A673 (cell line): ENCODE data around the gene SLC7A6.

Experiments used
- CTCF ChIP-seq: fragments of 300-800, 200-600 bp; sonication (generic); conservative IDR thresholded peaks from 2 replicates; pipeline ENCODE4 v1.5.1; 2017; ENCODE audit warnings: low read depth, mild to moderate bottlenecking, antibody characterized with exemption, low read length, moderate library complexity, mixed read lengths
- EZH2 ChIP-seq: fragments of 200-600 bp; sonication (generic); IDR thresholded peaks from 2 replicates; pipeline ENCODE4 v1.6.1; 2017; ENCODE audit warnings: borderline replicate concordance, low read depth, mild to moderate bottlenecking, mixed read lengths, antibody characterized with exemption, low read length; ENCODE audit not compliant: poor library complexity, severe bottlenecking

DNA sequence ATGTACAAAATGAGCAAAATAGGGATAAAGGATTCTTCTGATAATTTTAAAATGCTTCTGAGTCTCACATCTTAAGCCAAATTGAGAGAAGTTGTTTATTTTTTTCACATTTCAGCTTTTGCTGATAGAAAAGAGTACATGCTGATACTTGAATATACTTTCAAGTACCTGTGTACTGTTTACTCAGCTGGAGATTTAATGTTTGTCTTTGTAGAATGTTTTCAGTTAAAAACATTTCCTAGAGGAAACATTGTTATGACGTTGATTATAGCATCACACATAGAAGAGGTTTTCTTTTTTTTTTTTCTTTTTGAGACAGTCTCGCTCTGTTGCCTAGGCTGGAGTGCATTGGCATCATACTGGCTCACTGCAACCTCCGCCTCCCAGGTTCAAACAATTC, 48.1 kb upstream of the SLC7A6 start:
- TF ChIP-seq CTCF (no peak), EZH2 (no peak)
